H1 (cell line): ENCODE measurements around the gene KDM6A.

Source experiments
- CBX5 ChIP-seq: fragments of 300-800, 300-1000 bp; sonication (generic); IDR thresholded peaks from 2 replicates; pipeline ENCODE4 v1.7.1; 2016; ENCODE audit warnings: antibody characterized with exemption, low read length, low read depth
- EP300 ChIP-seq, 2 experiments: IDR thresholded peaks; 1 replicate in 1 of 2; 2 replicates in 1 of 2; pipeline ENCODE4 v1.6.1; 2011 to 2012; ENCODE audit warnings: low read depth in 2 of 2, low read length in 2 of 2, mild to moderate bottlenecking in 2 of 2, borderline replicate concordance in 1 of 2, inconsistent platforms in 1 of 2, moderate library complexity in 1 of 2
- HDAC2 ChIP-seq, 2 experiments: fragments of 300-600 bp in 1 of 2; sonication (generic) in 1 of 2; IDR thresholded peaks; 2 replicates each; pipeline ENCODE4 v1.6.1; 2011 to 2012; ENCODE audit warnings: low read depth in 2 of 2, low read length in 2 of 2, mild to moderate bottlenecking in 2 of 2, moderate library complexity in 2 of 2, borderline replicate concordance in 1 of 2, inconsistent platforms in 1 of 2
- MAFK ChIP-seq: IDR thresholded peaks from 2 replicates; pipeline ENCODE4 v1.6.1; 2012; ENCODE audit warnings: low read depth, mild to moderate bottlenecking, improper control_type of control experiment, low read length
- RAD21 ChIP-seq, 2 experiments: IDR thresholded peaks in 1 of 2; conservative IDR thresholded peaks in 1 of 2; 2 replicates each; pipeline ENCODE4 v1.6.1; 2011; ENCODE audit warnings: low read depth in 2 of 2, low read length in 2 of 2, improper control_type of control experiment in 1 of 2, inconsistent platforms in 1 of 2, mild to moderate bottlenecking in 1 of 2, moderate library complexity in 1 of 2
- SIX5 ChIP-seq: IDR thresholded peaks from 2 replicates; pipeline ENCODE4 v1.6.1; 2011; ENCODE audit warnings: mild to moderate bottlenecking, low read depth, low read length
- SP2 ChIP-seq: IDR thresholded peaks from 2 replicates; pipeline ENCODE4 v1.6.1; 2012; ENCODE audit warnings: mild to moderate bottlenecking, low read length, inconsistent platforms
- TEAD4 ChIP-seq: IDR thresholded peaks from 2 replicates; pipeline ENCODE4 v1.6.1; 2012; ENCODE audit warnings: low read depth, low read length, inconsistent platforms, mixed read lengths
- TF ChIP-seq, protein P1 (sequence below), 3 experiments: IDR thresholded peaks; 1 replicate in 2 of 3; 2 replicates in 1 of 3; pipeline versions ENCODE4 v1.5.1 to v1.6.1; 2011; ENCODE audit warnings: low read length in 3 of 3, mild to moderate bottlenecking in 3 of 3, inconsistent platforms in 2 of 3, low read depth in 1 of 3, moderate library complexity in 1 of 3; ENCODE audit not compliant: insufficient read depth in 1 of 3; ENCODE audit errors: control extremely low read depth in 1 of 3
- TF ChIP-seq, protein P2 (sequence below): IDR thresholded peaks from 2 replicates; pipeline ENCODE4 v1.6.1; 2011; ENCODE audit warnings: low read length, improper control_type of control experiment

DNA sequence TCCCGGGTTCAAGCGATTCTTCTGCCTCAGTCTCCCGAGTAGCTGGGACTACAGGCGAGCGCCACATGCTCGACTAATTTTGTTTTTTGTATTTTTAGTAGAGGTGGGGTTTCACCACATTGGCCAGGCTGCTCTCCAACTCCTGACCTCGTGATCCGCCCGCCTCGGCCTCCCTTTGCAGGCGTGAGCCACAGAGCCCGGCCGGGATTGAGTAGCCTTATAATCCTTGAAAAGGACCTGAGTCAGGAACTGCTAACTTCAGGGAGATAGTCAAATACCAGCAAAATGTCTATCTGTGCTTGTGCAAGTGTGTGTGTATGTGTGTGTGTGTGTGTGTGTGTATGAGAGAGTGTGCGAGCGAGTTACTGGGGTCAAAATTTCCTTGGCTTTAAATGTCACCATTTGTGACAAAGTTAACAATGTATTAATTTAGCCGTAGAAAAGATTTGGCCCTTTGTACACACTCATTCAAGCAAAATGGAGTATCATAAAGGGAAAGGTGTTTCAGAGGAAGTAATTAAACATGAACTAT lies 1.8 kb upstream of the KDM6A start:
- no peak for TF ChIP-seq HDAC2 (IDR thresholded peaks at IDR 0.05; ENCODE audit: borderline replicate concordance in 1 of 2, low read depth in 2 of 2, low read length in 2 of 2)
- no peak for TF ChIP-seq CBX5
- TF ChIP-seq TEAD4, result no peak
- TF ChIP-seq, protein P1, sequence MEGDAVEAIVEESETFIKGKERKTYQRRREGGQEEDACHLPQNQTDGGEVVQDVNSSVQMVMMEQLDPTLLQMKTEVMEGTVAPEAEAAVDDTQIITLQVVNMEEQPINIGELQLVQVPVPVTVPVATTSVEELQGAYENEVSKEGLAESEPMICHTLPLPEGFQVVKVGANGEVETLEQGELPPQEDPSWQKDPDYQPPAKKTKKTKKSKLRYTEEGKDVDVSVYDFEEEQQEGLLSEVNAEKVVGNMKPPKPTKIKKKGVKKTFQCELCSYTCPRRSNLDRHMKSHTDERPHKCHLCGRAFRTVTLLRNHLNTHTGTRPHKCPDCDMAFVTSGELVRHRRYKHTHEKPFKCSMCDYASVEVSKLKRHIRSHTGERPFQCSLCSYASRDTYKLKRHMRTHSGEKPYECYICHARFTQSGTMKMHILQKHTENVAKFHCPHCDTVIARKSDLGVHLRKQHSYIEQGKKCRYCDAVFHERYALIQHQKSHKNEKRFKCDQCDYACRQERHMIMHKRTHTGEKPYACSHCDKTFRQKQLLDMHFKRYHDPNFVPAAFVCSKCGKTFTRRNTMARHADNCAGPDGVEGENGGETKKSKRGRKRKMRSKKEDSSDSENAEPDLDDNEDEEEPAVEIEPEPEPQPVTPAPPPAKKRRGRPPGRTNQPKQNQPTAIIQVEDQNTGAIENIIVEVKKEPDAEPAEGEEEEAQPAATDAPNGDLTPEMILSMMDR (IDR thresholded peaks at IDR 0.05; ENCODE audit: control extremely low read depth in 1 of 3, insufficient read depth in 1 of 3, low read depth in 1 of 3, low read length in 3 of 3), result no peak
- TF ChIP-seq MAFK, result no peak
- no peak for TF ChIP-seq RAD21 (IDR thresholded peaks at IDR 0.05 in 1 of 2, conservative IDR thresholded peaks at IDR 0.05 in 1 of 2; ENCODE audit: low read depth in 2 of 2, low read length in 2 of 2)
- TF ChIP-seq SIX5, result no peak
- TF ChIP-seq, protein P2, sequence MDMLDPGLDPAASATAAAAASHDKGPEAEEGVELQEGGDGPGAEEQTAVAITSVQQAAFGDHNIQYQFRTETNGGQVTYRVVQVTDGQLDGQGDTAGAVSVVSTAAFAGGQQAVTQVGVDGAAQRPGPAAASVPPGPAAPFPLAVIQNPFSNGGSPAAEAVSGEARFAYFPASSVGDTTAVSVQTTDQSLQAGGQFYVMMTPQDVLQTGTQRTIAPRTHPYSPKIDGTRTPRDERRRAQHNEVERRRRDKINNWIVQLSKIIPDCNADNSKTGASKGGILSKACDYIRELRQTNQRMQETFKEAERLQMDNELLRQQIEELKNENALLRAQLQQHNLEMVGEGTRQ, result no peak
- no peak for TF ChIP-seq EP300 (IDR thresholded peaks at IDR 0.05; ENCODE audit: borderline replicate concordance in 1 of 2, low read depth in 2 of 2, low read length in 2 of 2)
- TF ChIP-seq SP2, result no peak
